OCI-LY7 (cell line): ENCODE data around the gene CACNB1. TPM values are rescaled to one million over a fixed set of nuclear protein-coding genes. Genes with fewer than 3 reads are reported as not detected.

ENCODE experiments used
- BruUV-seq: library from RNA; stranded (reverse); fragments of 400-500 nt; replicated peaks from 2 replicates; lab custom pipeline; 2021; lab: Mats Ljungman, UMichigan
- CTCF ChIA-PET: fragments of 300-600 bp; sonication (Branson Sonifier 250); formaldehyde crosslinking; loops from one replicate; lab custom pipeline; 2022; ENCODE audit warnings: antibody characterized with exemption; ENCODE audit not compliant: unreplicated experiment; lab: Charles Lee
- POLR2A ChIA-PET: fragments of 300-600 bp; sonication (Branson Sonifier 250); formaldehyde crosslinking; loops from one replicate; lab custom pipeline; 2022; ENCODE audit warnings: antibody characterized with exemption; lab: Charles Lee
- DNase-seq: peaks from one replicate; pipeline ENCODE4 v3.0.0-alpha.2; 2015; ENCODE audit warnings: low spot score
- H2AFZ ChIP-seq: fragments of 200-600 bp; sonication (generic), shearing (Covaris generic); 2 replicates; pipeline ENCODE4 v1.6.1; 2014; ENCODE audit warnings: mild to moderate bottlenecking, antibody characterized with exemption, low read length, moderate library complexity
- H3K27ac ChIP-seq: fragments of 200-600 bp; sonication (generic); 2 replicates; pipeline ENCODE4 v1.5.1; 2014; ENCODE audit warnings: mixed run types, low read depth, mild to moderate bottlenecking, moderate library complexity, low read length, inconsistent platforms; ENCODE audit not compliant: poor library complexity, severe bottlenecking
- H3K36me3 ChIP-seq: fragments of 200-600 bp; sonication (generic); 2 replicates; pipeline ENCODE4 v1.6.1; 2014; ENCODE audit warnings: mild to moderate bottlenecking, antibody characterized with exemption, low read length, moderate library complexity, mixed read lengths; ENCODE audit not compliant: insufficient read depth
- H3K4me1 ChIP-seq: fragments of 200-600 bp; sonication (generic); 2 replicates; pipeline ENCODE4 v1.5.1; 2014; ENCODE audit warnings: mild to moderate bottlenecking, low read length; ENCODE audit not compliant: insufficient read depth, poor library complexity, severe bottlenecking
- H3K4me2 ChIP-seq: fragments of 200-600 bp; sonication (generic); 2 replicates; pipeline ENCODE4 v1.6.1; 2014; ENCODE audit warnings: mild to moderate bottlenecking, low read length
- H3K4me3 ChIP-seq: fragments of 200-600 bp; sonication (generic); 2 replicates; pipeline ENCODE4 v1.5.1; 2014; ENCODE audit warnings: mild to moderate bottlenecking, low read depth, low read length; ENCODE audit not compliant: poor library complexity, severe bottlenecking
- H3K79me2 ChIP-seq: fragments of 200-600 bp; sonication (generic); 2 replicates; pipeline ENCODE4 v1.6.1; 2016; ENCODE audit warnings: low read depth, mild to moderate bottlenecking, low read length, moderate library complexity, mixed read lengths; ENCODE audit not compliant: insufficient read depth
- H3K9me2 ChIP-seq: fragments of 200-600 bp; sonication (generic); 2 replicates; pipeline ENCODE4 v1.6.1; 2016; ENCODE audit warnings: mild to moderate bottlenecking, low read length, mixed read lengths; ENCODE audit not compliant: insufficient read depth
- H3K9me3 ChIP-seq: fragments of 200-600 bp; sonication (generic); 2 replicates; pipeline ENCODE4 v1.6.1; 2014; ENCODE audit warnings: mild to moderate bottlenecking, mixed run types, low read length, mixed read lengths
- H4K20me1 ChIP-seq: fragments of 200-600 bp; sonication (generic); 2 replicates; pipeline ENCODE4 v1.6.1; 2014; ENCODE audit warnings: mild to moderate bottlenecking, antibody characterized with exemption, low read length, moderate library complexity, mixed read lengths; ENCODE audit not compliant: insufficient read depth
- CTCF ChIP-seq: fragments of 200-600 bp; sonication (generic); conservative IDR thresholded peaks from 2 replicates; pipeline ENCODE4 v1.5.1; 2014; ENCODE audit warnings: mild to moderate bottlenecking, antibody characterized with exemption, low read length, moderate library complexity, mixed read lengths
- EZH2phosphoT487 ChIP-seq: fragments of 200-600 bp; sonication (generic); IDR thresholded peaks from 2 replicates; pipeline ENCODE4 v1.6.1; 2018; ENCODE audit warnings: low read depth, borderline replicate concordance, mild to moderate bottlenecking, mixed run types, antibody characterized with exemption, low read length, moderate library complexity, mixed read lengths
- intact Hi-C: fragments of 100-400 bp; cut with micrococcal nuclease; formaldehyde crosslinking; loops from one replicate; pipeline ENCODE4 v1.10.0; 2022; ENCODE audit not compliant: unreplicated experiment
- total RNA-seq, 2 experiments: library from RNA; depleted of rRNA in 1 of 2; stranded (reverse); fragments of >200 nt in 1 of 2; shearing (Covaris generic) in 1 of 2; gene quantifications; 2 replicates each; pipeline ENCODE4 v1.2.3, GENCODE V29; 2014 to 2022

The CACNB1 gene
- total RNA-seq, 2 experiments from 2014 or later, result 23.7 to 30.9 TPM

DNA sequence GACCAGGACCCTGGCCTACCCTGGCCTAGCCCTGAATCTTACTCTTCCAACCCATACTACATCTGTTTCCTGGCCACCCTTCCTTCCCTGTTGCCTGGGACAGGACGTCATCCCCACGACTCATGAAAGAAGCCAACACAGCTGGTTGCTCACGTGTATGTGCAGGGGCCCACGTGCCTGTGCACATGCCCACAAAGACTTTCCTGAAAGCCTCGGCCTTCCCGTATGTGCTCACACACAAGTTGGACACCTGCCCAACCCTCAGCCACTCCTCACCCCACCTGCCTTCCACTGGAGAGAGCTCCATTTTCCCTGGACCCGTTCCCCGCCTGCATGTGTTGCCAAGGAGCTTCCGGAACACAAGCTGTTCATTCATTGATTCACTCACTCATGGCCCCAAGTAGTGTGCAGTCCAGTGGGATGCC, 53.0 kb downstream of the CACNB1 start:
- H3K9me2 ChIP-seq, result no peaks in the 10 kb centered on the region
- no peak for DNase-seq
- no peak overlapping the region for H3K27ac ChIP-seq
- H3K79me2 ChIP-seq, result no peaks in the 10 kb centered on the region
- H2AFZ ChIP-seq, result no peak overlapping the region
- H4K20me1 ChIP-seq, result no peaks in the 10 kb centered on the region
- ChIA-PET CTCF (no interaction called here), POLR2A (interaction anchor here (1.6 kb wide), 1 partner anchor 9 kb away, joined by 5 read pairs; no protein-coding TSS in a partner anchor)
- no TSS peak for BruUV-seq
- TF ChIP-seq EZH2phosphoT487, result no peak
- TF ChIP-seq CTCF, result no peak
- H3K4me1 ChIP-seq, result peaks cover 6% of the 10 kb centered on the region
- no peak overlapping the region for H3K4me3 ChIP-seq
- intact Hi-C loops, result no loop called here
- no peaks in the 10 kb centered on the region for H3K36me3 ChIP-seq
- H3K9me3 ChIP-seq, result 0 out of 2 replicates have a peak, but pooled peaks cover 5% of the 10 kb centered on the region
- H3K4me2 ChIP-seq, result no peak overlapping the region

- intact Hi-C loops, result no loop called here
- ChIA-PET POLR2A (no interaction called here), CTCF (no interaction called here)
- BruUV-seq, result no TSS peak
- no peak for DNase-seq
- no peak overlapping the region for H3K4me2 ChIP-seq
- no peaks in the 10 kb centered on the region for H3K9me2 ChIP-seq
- H3K79me2 ChIP-seq, result no peaks in the 10 kb centered on the region
- no peak overlapping the region for H3K27ac ChIP-seq
- no peak overlapping the region for H3K4me3 ChIP-seq
- H2AFZ ChIP-seq, result no peak overlapping the region
- H3K36me3 ChIP-seq, result no peaks in the 10 kb centered on the region
- H3K9me3 ChIP-seq, result 0 out of 2 replicates have a peak, but pooled peaks cover 5% of the 10 kb centered on the region
- TF ChIP-seq CTCF, result no peak
- no peak for TF ChIP-seq EZH2phosphoT487
- no peaks in the 10 kb centered on the region for H4K20me1 ChIP-seq
- H3K4me1 ChIP-seq, result peaks cover 14% of the 10 kb centered on the region
Observed at GRCh38 chr17:39143552-39144093, 53.8 kb downstream of the CACNB1 start.

GRCh38 chr17:39141915-39142664, 55.4 kb downstream of the CACNB1 start:
- ChIA-PET POLR2A (no interaction called here), CTCF (no interaction called here)
- intact Hi-C loops, result no loop called here

More at GRCh38 chr17:39141915-39142664, 55.4 kb downstream of the CACNB1 start:
- Histone ChIP-seq H3K4me1 (peaks cover 18% of the 10 kb centered on the region), H3K9me3 (0 out of 2 replicates have a peak, but pooled peaks cover 5% of the 10 kb centered on the region), H3K27ac (no peak overlapping the region), H3K36me3 (no peaks in the 10 kb centered on the region), H3K4me2 (no peak overlapping the region), H4K20me1 (no peaks in the 10 kb centered on the region), H3K9me2 (no peaks in the 10 kb centered on the region), H3K4me3 (no peak overlapping the region), H3K79me2 (no peaks in the 10 kb centered on the region), H2AFZ (no peak overlapping the region)
- no peak for DNase-seq
- TF ChIP-seq CTCF, result no peak
- TF ChIP-seq EZH2phosphoT487, result no peak
- no TSS peak for BruUV-seq
